NT2/D1 (cell line): ENCODE data around the gene FASTK.
"Not testable (repeated sequence)": the region's sequence is repeated elsewhere in the genome, so short reads cannot be mapped to it uniquely, and the experiment has no call there.

ENCODE experiments used
- SUZ12 ChIP-seq: IDR thresholded peaks from 2 replicates; pipeline ENCODE4 v1.6.1; 2011; ENCODE audit not compliant: insufficient read length, insufficient read depth; ENCODE audit errors: extremely low read depth
- YY1 ChIP-seq: IDR thresholded peaks from 2 replicates; pipeline ENCODE4 v1.6.1; 2011; ENCODE audit not compliant: insufficient read length, insufficient read depth

DNA sequence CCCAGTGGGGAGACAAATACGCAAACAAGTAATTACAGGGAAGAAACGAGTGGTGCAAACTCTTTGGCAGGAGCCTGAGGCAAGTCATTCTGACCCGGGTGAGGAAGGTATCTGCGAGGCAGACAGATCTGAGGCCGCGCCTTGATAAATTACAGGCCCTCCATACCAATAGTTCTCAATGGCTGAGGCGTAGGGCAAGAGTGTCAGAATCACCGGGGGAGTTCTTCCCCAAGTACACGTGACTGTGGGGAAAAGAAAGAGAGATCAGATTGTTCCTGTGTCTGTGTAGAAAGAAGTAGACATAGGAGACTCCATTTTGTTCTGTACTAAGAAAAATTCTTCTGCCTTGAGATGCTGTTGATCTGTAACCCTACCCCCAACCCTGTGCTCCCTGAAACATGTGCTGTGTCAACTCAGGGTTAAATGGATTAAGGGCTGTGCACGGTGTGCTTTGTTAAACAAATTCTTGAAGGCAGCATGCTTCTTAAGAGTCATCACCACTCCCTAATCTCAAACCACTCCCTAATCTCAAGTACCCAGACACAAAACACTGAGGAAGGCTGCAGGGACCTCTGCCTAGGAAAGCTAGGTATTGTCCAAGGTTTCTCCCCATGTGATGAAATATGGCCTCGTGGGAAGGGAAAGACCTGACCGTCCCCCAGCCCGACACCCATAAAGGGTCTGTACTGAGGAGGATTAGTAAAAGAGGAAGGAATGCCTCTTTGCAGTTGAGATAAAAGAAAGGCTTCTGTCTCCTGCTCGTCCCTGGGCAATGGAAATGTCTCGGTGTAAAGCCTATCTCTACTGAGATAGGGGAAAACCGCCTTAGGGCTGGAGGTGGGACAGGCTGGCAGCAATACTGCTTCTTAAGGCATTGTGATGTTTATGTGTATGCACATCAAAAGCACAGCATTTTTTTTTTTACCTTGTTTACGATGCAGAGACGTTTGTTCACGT lies 53.6 kb downstream of the FASTK start:
- TF ChIP-seq YY1, SUZ12: not testable (repeated sequence)
